Measurements from ENCODE around the gene ZBTB16.

GRCh38 chr11:114130629-114131277 is 71.2 kb downstream of the ZBTB16 start:
- TF ChIP-seq CTCF (IDR thresholded peaks at IDR 0.05) (no peak), EZH2 (IDR thresholded peaks at IDR 0.05) (no peak)

All from neural progenitor cell (in vitro differentiated cells).